Measurements from ENCODE around the gene NKX2-2. TPM values are rescaled to one million over a fixed set of nuclear protein-coding genes. Genes with fewer than 3 reads are reported as not detected.

The NKX2-2 gene
- total RNA-seq, 2 donors from 2014 or later: not detected

GRCh38 chr20:21514553-21515251 is 838 bp upstream of the NKX2-2 start:
- Mint-ChIP-seq H3K27ac (no peak overlapping the region), H3K36me3 (peaks cover 0 to 15% of the 10 kb centered on the region in 2 donors), H3K9me3 (no peaks in the 10 kb centered on the region)
- no peak for ATAC-seq
- no peak for DNase-seq (ENCODE audit: low spot score in 2 of 2)

- Mint-ChIP-seq H3K9me3 (no peaks in the 10 kb centered on the region), H3K27ac (no peak overlapping the region), H3K36me3 (peaks cover 0 to 8% of the 10 kb centered on the region in 2 donors)
- DNase-seq (ENCODE audit: low spot score in 2 of 2) (no peak), ATAC-seq (no peak)
Observed at GRCh38 chr20:21513181-21513663, 642 bp downstream of the NKX2-2 start.

- peak in 1 of 2 donors; percentile 32 for ATAC-seq
- H3K36me3 Mint-ChIP-seq: peaks cover 0 to 8% of the 10 kb centered on the region in 2 donors
- H3K9me3 Mint-ChIP-seq: no peaks in the 10 kb centered on the region
- H3K27ac Mint-ChIP-seq: no peak overlapping the region
- no peak for DNase-seq (ENCODE audit: low spot score in 2 of 2)
Observed at GRCh38 chr20:21512634-21513180, 1.2 kb downstream of the NKX2-2 start.

DNA sequence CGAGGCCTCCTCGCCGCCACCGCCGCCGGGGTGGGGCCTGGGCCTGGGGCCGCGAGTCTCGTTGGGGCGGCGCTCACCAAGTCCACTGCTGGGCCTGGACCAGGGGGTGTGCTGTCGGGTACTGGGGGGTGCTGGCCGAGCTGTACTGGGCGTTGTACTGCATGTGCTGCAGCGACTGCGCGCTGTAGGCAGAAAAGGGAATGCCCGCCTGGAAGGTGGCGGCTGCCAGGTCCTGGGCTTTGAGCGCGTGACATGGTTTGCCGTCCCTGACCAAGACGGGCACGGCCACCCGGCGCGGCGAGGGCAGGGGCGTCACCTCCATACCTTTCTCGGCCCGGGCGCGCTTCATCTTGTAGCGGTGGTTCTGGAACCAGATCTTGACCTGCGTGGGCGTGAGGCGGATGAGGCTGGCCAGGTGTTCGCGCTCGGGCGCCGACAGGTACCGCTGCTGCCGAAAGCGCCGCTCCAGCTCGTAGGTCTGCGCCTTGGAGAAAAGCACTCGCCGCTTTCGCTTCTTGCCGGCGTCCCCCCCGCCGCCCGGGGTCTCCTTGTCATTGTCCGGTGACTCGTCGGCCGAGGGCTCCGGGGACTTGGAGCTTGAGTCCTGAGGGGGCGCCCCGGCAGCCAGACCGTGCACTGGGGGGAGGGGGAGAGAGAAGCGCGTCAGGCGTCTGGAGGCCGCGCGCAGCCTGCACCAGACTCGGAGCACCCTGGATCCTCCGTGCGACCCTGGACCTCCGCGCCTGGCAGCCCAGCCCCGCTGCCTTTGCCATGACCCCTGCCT is 1.8 kb downstream of the NKX2-2 start:
- DNase-seq (ENCODE audit: low spot score in 2 of 2) (no peak), ATAC-seq (no peak)
- H3K27ac Mint-ChIP-seq: peak overlapping the region in 1 of 2 donors; percentile 14
- H3K9me3 Mint-ChIP-seq: no peaks in the 10 kb centered on the region
- H3K36me3 Mint-ChIP-seq: peaks cover 0 to 8% of the 10 kb centered on the region in 2 donors

DNA sequence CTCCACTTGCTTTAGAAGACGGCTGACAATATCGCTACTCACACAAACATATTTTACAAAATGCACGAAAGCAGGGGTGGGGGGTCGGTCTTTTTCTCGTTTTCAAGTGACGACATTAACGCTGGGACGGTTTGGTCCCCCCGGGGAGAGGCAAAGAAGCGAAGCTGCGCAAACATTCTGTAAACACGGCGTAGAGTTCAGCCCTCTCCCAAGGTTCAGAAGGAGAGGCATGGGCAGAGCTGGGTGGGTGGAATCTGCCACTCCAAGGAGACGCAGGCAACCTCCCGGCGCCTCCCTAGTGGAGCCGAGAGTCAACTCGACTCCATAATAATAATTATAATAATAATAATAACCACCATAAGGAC is 2.4 kb downstream of the NKX2-2 start:
- DNase-seq (ENCODE audit: low spot score in 2 of 2) (no peak), ATAC-seq (no peak)
- Mint-ChIP-seq H3K27ac (no peak overlapping the region), H3K9me3 (no peaks in the 10 kb centered on the region), H3K36me3 (peaks cover 0 to 7% of the 10 kb centered on the region in 2 donors)

GRCh38 chr20:21510414-21511384 is 3.2 kb downstream of the NKX2-2 start:
- H3K27ac Mint-ChIP-seq: peak overlapping the region in 1 of 2 donors; percentile 84
- ATAC-seq (no peak), DNase-seq (ENCODE audit: low spot score in 2 of 2) (no peak)
- H3K9me3 Mint-ChIP-seq: no peaks in the 10 kb centered on the region
- H3K36me3 Mint-ChIP-seq: no peaks in the 10 kb centered on the region

DNA sequence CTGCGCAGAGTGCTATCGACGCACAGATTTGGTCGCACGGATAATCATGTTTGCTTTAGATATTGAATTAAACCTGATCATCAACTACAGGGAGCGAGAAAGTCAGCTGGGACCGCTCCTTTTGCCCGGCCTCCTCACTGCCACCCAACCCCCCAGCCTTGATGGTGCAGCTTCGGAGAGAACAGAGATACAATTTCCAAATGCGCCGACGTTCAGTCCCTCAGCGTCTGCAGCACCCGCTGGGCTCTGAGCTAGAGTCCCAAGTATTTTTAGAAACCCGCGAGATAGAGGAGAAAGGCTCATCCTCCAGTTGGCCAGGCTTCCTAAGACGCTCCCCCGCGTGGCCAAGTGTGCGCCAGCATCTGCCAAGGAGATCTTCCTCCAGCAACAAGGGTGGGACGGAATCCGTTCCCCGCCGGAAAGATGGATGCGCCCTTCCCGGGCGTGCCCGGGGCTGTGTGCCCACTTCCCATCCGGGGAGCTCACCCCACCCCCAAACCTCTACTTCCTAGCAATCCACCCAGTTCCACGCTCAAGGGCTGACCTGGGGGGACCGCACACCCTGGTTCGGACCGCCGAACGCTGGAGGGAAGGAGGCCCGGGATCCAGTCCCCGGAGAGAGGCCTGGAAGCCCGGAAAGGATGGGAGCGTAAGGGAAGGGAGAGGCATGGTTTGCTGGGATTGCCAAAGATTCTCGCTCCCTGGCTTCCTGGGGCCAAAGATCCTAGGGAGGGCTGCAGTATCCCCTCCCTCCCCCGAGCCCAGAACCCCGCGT is 4.1 kb downstream of the NKX2-2 start:
- H3K27ac Mint-ChIP-seq: no peak overlapping the region
- ATAC-seq: no peak
- no peaks in the 10 kb centered on the region for H3K36me3 Mint-ChIP-seq
- DNase-seq (ENCODE audit: low spot score in 2 of 2): no peak
- H3K9me3 Mint-ChIP-seq: no peaks in the 10 kb centered on the region

- H3K36me3 Mint-ChIP-seq: no peaks in the 10 kb centered on the region
- no peak for DNase-seq (ENCODE audit: low spot score in 2 of 2)
- no peaks in the 10 kb centered on the region for H3K9me3 Mint-ChIP-seq
- H3K27ac Mint-ChIP-seq: no peak overlapping the region
- ATAC-seq: no peak
Observed at GRCh38 chr20:21509079-21509596, 4.7 kb downstream of the NKX2-2 start.

DNA sequence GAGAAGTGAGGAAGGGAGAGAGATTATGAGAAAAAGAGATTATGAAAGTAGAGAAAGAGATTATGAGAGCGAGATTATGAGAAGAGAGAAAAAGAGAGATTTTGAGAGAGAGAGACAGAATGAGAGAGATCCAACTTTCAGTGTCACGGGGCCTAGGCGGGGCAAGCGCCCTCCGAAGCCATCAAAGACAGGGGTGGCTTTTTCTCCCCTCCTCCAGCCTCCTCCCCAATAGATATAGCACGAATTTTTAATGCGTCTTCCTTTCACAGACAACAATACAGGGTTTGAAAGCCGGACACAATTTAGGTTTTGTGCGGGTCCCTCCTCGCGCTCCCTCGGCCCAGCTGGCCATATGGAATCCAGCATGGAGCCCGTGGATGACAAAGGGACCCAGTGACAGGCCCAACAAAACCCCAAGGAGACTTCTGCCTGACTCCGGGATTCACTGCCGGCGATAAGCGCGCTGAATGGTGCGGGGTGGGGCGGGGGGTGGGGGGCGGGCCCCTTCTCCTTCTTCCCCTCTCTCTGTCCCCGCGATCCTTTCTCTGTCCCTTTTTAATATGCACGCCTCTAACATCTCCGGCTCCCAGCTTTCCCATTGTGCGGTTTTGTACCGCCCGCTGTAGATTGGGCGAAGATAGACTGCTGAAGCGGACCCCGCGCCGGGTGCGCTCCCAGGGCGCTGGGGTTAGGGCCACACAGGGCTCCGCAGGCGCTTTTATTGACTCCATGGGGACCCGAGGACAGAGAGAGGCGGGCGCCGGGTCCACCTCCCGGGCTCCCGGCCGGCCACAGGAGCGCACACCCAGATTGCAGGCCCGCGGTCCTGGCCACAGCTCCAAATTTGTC is 5.4 kb downstream of the NKX2-2 start:
- ATAC-seq: no peak
- H3K36me3 Mint-ChIP-seq: no peaks in the 10 kb centered on the region
- no peak overlapping the region for H3K27ac Mint-ChIP-seq
- no peak for DNase-seq (ENCODE audit: low spot score in 2 of 2)
- H3K9me3 Mint-ChIP-seq: no peaks in the 10 kb centered on the region

DNA sequence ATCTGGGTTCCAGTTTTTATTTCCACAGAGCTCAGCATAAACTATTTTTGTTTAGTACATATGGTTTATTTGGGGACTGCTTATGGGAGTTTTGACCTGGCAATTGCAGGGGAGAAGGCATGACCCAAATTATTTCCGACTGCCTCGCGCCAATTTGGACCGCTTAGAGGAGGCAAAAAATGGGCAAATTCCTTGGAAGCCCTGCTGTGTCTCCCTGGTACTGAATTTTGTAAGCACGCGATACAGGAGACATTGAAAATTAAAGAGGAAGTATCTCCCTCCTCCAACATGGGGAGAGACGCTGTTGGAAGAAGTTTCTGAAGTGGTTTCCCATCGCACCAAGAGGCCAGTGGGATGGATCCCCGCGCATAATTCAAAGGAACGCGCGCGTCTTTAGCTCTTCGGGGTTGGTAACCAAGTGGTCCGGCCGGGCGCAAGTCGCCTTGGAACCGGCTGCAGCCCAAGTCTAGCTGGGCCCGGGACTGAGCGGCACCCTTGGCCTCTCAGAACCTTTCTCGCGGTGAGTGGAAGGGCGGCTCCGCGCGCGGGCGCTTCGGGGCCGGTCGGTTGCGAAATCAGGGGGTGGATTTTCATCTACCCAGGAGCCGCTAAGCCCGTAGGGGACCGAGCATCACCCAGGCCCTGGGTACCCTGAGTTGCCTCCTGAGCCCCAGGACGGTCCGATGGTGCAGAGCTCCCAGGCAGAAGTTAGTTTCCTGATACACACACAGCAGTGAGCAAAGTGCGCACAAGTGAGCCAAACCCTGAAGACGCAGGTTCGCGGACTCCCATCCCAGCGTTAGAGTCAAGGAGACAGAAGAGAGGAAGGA is 6.2 kb downstream of the NKX2-2 start:
- no peaks in the 10 kb centered on the region for H3K36me3 Mint-ChIP-seq
- DNase-seq (ENCODE audit: low spot score in 2 of 2) (no peak), ATAC-seq (no peak)
- H3K27ac Mint-ChIP-seq: no peak overlapping the region
- no peaks in the 10 kb centered on the region for H3K9me3 Mint-ChIP-seq

GRCh38 chr20:21505810-21506530 is 7.9 kb downstream of the NKX2-2 start:
- H3K27ac Mint-ChIP-seq: no peak overlapping the region
- DNase-seq (ENCODE audit: low spot score in 2 of 2): peak; percentile 73 to 88
- no peaks in the 10 kb centered on the region for H3K9me3 Mint-ChIP-seq
- H3K36me3 Mint-ChIP-seq: no peaks in the 10 kb centered on the region
- ATAC-seq: peak; percentile 78 to 80

GRCh38 chr20:21505161-21505809 is 8.6 kb downstream of the NKX2-2 start:
- Mint-ChIP-seq H3K36me3 (no peaks in the 10 kb centered on the region), H3K9me3 (no peaks in the 10 kb centered on the region), H3K27ac (no peak overlapping the region)
- peak; percentile 74 to 95 for DNase-seq (ENCODE audit: low spot score in 2 of 2)
- ATAC-seq: peak; percentile 45 to 60

GRCh38 chr20:21504323-21504722 is 9.5 kb downstream of the NKX2-2 start:
- Mint-ChIP-seq H3K36me3 (no peaks in the 10 kb centered on the region), H3K9me3 (no peaks in the 10 kb centered on the region), H3K27ac (no peak overlapping the region)
- ATAC-seq (no peak), DNase-seq (ENCODE audit: low spot score in 2 of 2) (no peak)
